Neural crest cell (in vitro differentiated cells): ENCODE measurements around the gene PRPSAP1. TPM values are rescaled to one million over a fixed set of nuclear protein-coding genes. Genes with fewer than 3 reads are reported as not detected.
"Not testable (repeated sequence)": the region's sequence is repeated elsewhere in the genome, so short reads cannot be mapped to it uniquely, and the experiment has no call there.

Source experiments
- DNase-seq: peaks from one replicate; pipeline ENCODE4 v3.0.0; 2021; ENCODE audit warnings: low read depth, mixed read lengths, low spot score
- H3K27ac Mint-ChIP-seq: one replicate; pipeline ENCODE4 v1.8.0; 2021; ENCODE audit warnings: mild to moderate bottlenecking, mixed read lengths; ENCODE audit not compliant: unreplicated experiment
- H3K27me3 Mint-ChIP-seq: 2 replicates; pipeline ENCODE4 v1.8.0; 2021; ENCODE audit warnings: low read depth, mild to moderate bottlenecking, mixed read lengths
- H3K36me3 Mint-ChIP-seq: 2 replicates; pipeline ENCODE4 v1.8.0; 2021; ENCODE audit warnings: low read depth, mild to moderate bottlenecking, mixed read lengths
- H3K4me1 Mint-ChIP-seq: 2 replicates; pipeline ENCODE4 v1.8.0; 2021; ENCODE audit warnings: mixed read lengths
- H3K4me3 Mint-ChIP-seq: one replicate; pipeline ENCODE4 v1.8.0; 2021; ENCODE audit warnings: mild to moderate bottlenecking, mixed read lengths
- H3K9me3 Mint-ChIP-seq: 2 replicates; pipeline ENCODE4 v1.8.0; 2021; ENCODE audit warnings: mixed read lengths
- CTCF ChIP-seq: fragments of 200-600 bp; sonication (generic); conservative IDR thresholded peaks from 2 replicates; pipeline ENCODE4 v1.5.0; 2021; ENCODE audit warnings: antibody characterized with exemption, mild to moderate bottlenecking
- total RNA-seq: library from RNA; stranded (reverse); gene quantifications from 2 replicates; pipeline ENCODE4 v1.2.1, GENCODE V29; 2021

Gene PRPSAP1
- total RNA-seq, 1 donor from 2014 or later = 73.6 TPM

DNA sequence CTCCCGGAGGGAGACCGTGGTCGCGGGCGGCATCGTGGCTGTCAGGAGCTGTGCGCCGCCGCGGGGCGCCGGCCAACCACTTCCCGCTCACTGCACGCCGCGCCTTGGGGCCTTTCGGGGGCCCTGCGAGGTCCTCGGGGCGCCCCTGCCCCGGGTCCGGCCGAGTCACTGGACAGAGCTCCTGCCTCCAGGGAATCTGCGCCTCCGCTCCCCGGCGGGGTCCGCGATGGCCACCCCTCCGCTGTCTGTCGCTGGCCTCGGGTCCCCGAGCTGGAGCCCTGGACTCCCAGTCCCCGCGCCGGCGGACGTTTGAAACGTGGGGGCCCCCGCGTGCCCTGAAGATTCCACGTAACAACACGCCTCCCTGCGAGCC is 45.8 kb downstream of the PRPSAP1 start, which contains the start of gene QRICH2:
Gene QRICH2, minus strand, starts transcription at position 311 of the 373 bp plus-strand sequence. Its CDS starts 278 bp downstream, at position 33.
- no peak within 1 kb of the TSS for H3K4me3 Mint-ChIP-seq
- H3K4me1 Mint-ChIP-seq = peaks cover 4% of the 10 kb centered on the region
- TF ChIP-seq CTCF = no peak
- H3K27me3 Mint-ChIP-seq = no peaks in the 10 kb centered on the region
- H3K27ac Mint-ChIP-seq = no peak within 1 kb of the TSS
- no peaks in the 10 kb centered on the region for H3K9me3 Mint-ChIP-seq
- H3K36me3 Mint-ChIP-seq = peaks cover 8% of the 10 kb centered on the region
- no peak for DNase-seq

- DNase-seq = no peak
- no peak overlapping the region for H3K4me3 Mint-ChIP-seq
- H3K4me1 Mint-ChIP-seq = peaks cover 4% of the 10 kb centered on the region
- no peak for TF ChIP-seq CTCF
- no peaks in the 10 kb centered on the region for H3K27me3 Mint-ChIP-seq
- H3K9me3 Mint-ChIP-seq = no peaks in the 10 kb centered on the region
- peaks cover 8% of the 10 kb centered on the region for H3K36me3 Mint-ChIP-seq
- no peak overlapping the region for H3K27ac Mint-ChIP-seq
These were observed 46.3 kb downstream of the PRPSAP1 start for GRCh38 chr17:76307299-76307965.

DNA sequence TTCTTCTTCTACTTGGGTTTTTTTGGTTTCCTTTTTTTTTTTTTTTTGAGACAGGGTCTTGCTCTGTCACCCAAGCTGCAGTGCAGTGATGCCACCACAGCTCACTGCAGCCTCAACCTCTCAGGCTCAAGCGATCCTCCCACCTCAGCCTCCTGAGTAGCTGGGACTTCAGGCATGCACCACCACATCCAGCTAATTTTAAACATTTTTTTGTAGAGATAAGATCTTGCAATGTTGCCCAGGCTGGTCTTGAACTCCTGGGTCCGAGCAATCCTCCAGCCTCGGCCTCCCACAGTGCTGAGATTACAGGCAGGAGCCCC is 48.6 kb downstream of the PRPSAP1 start:
- H3K4me1 Mint-ChIP-seq, H3K4me3 Mint-ChIP-seq, H3K27ac Mint-ChIP-seq, H3K36me3 Mint-ChIP-seq, H3K27me3 Mint-ChIP-seq, DNase-seq, H3K9me3 Mint-ChIP-seq: not testable (repeated sequence)

GRCh38 chr17:76304226-76305134 is 49.2 kb downstream of the PRPSAP1 start:
- no peak for DNase-seq
- peaks cover 4% of the 10 kb centered on the region for H3K4me1 Mint-ChIP-seq
- no peak overlapping the region for H3K27ac Mint-ChIP-seq
- peaks cover 3% of the 10 kb centered on the region for H3K36me3 Mint-ChIP-seq
- TF ChIP-seq CTCF = no peak
- no peak overlapping the region for H3K4me3 Mint-ChIP-seq
- H3K9me3 Mint-ChIP-seq = no peaks in the 10 kb centered on the region
- H3K27me3 Mint-ChIP-seq = no peaks in the 10 kb centered on the region

GRCh38 chr17:76297436-76297835 is 56.3 kb downstream of the PRPSAP1 start:
- H3K36me3 Mint-ChIP-seq = peaks cover 7% of the 10 kb centered on the region
- no peak for DNase-seq
- no peak for TF ChIP-seq CTCF
- H3K27ac Mint-ChIP-seq = no peak overlapping the region
- H3K4me3 Mint-ChIP-seq = no peak overlapping the region
- H3K27me3 Mint-ChIP-seq = no peaks in the 10 kb centered on the region
- H3K9me3 Mint-ChIP-seq = no peaks in the 10 kb centered on the region
- H3K4me1 Mint-ChIP-seq = peaks cover 4% of the 10 kb centered on the region

DNA sequence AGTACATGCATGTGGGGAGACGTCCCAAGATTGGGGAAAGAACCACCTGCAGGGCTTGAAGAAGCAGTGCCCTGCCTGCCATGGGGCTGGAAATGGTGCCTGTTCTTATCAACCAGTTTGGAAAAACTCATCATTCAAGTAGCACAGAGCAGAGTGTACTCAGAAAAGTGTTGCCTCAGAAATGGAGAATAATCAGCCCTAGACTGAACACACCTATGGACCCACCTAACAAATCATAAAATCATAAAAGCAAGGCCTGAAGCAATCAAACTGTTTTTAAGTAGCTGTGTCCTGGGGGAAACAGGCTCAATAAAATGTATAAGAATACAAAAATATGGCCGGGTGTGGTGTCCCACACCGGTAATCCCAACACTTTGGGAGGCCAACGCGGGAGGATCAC is 56.8 kb downstream of the PRPSAP1 start:
- Mint-ChIP-seq H3K27me3 (no peaks in the 10 kb centered on the region), H3K27ac (no peak overlapping the region), H3K9me3 (no peaks in the 10 kb centered on the region), H3K4me1 (peaks cover 4% of the 10 kb centered on the region), H3K4me3 (no peak overlapping the region), H3K36me3 (peaks cover 10% of the 10 kb centered on the region)
- TF ChIP-seq CTCF = no peak
- DNase-seq = no peak
